Neuronal stem cell (in vitro differentiated cells): ENCODE results near the gene GNG3.

Experiments
- DNase-seq: peaks from one replicate; pipeline ENCODE4 v3.0.0-alpha.2; 2013; ENCODE audit warnings: low spot score
- H2AFZ ChIP-seq: one replicate; pipeline ENCODE4 v1.6.1; 2013; ENCODE audit warnings: mild to moderate bottlenecking, low read length, inconsistent platforms
- H2AK5ac ChIP-seq: 2 replicates; pipeline ENCODE4 v1.6.1; 2013; ENCODE audit warnings: low read depth, mild to moderate bottlenecking, inconsistent platforms, low read length, moderate library complexity, mixed read lengths
- H2BK120ac ChIP-seq: 2 replicates; pipeline ENCODE4 v1.6.1; 2013; ENCODE audit warnings: low read depth, mild to moderate bottlenecking, inconsistent platforms, low read length, moderate library complexity, mixed read lengths
- H2BK12ac ChIP-seq: one replicate; pipeline ENCODE4 v1.6.1; 2013; ENCODE audit warnings: low read length, inconsistent platforms
- H2BK15ac ChIP-seq: 2 replicates; pipeline ENCODE4 v1.6.1; 2013; ENCODE audit warnings: mild to moderate bottlenecking, low read length, inconsistent platforms, mixed read lengths
- H2BK5ac ChIP-seq: one replicate; pipeline ENCODE4 v1.6.1; 2013; ENCODE audit warnings: inconsistent platforms, mild to moderate bottlenecking, low read length, moderate library complexity
- H3K14ac ChIP-seq: one replicate; pipeline ENCODE4 v1.6.1; 2013; ENCODE audit warnings: low read length, inconsistent platforms
- H3K18ac ChIP-seq: 2 replicates; pipeline ENCODE4 v1.6.1; 2013; ENCODE audit warnings: low read length, inconsistent platforms
- H3K23ac ChIP-seq: 2 replicates; pipeline ENCODE4 v1.6.1; 2013; ENCODE audit warnings: low read depth, mild to moderate bottlenecking, mixed read lengths, low read length, inconsistent platforms; ENCODE audit not compliant: poor library complexity
- H3K27ac ChIP-seq: replicated peaks from 3 replicates; pipeline ENCODE4 v1.5.1; 2013; ENCODE audit warnings: low read length, inconsistent platforms
- H3K27me3 ChIP-seq, 3 experiments: 2 replicates each; pipeline ENCODE4 v1.6.1; 2013; ENCODE audit warnings: low read length in 3 of 3, mild to moderate bottlenecking in 2 of 3, inconsistent platforms in 1 of 3, low read depth in 1 of 3, mixed read lengths in 1 of 3, moderate library complexity in 1 of 3; ENCODE audit not compliant: control insufficient read depth in 3 of 3, insufficient read depth in 3 of 3
- H3K36me3 ChIP-seq, 2 donors: replicated peaks in 1 of 2; 2 replicates each; pipeline ENCODE4 v1.6.1; 2013; ENCODE audit warnings: low read length in 2 of 2; ENCODE audit not compliant: control insufficient read depth in 2 of 2, insufficient read depth in 2 of 2
- H3K4ac ChIP-seq: 2 replicates; pipeline ENCODE4 v1.6.1; 2013; ENCODE audit warnings: inconsistent platforms, mild to moderate bottlenecking, low read length, moderate library complexity
- H3K4me1 ChIP-seq, 2 donors: 1 replicate in 1 of 2; 2 replicates in 1 of 2; pipeline ENCODE4 v1.6.1; 2013; ENCODE audit warnings: low read length in 2 of 2, low read depth in 1 of 2; ENCODE audit not compliant: control insufficient read depth in 2 of 2, insufficient read depth in 1 of 2
- H3K4me2 ChIP-seq: one replicate; pipeline ENCODE4 v1.6.1; 2013; ENCODE audit warnings: mild to moderate bottlenecking, low read length, inconsistent platforms; ENCODE audit not compliant: insufficient read depth, poor library complexity, severe bottlenecking
- H3K4me3 ChIP-seq, 2 donors: 2 replicates each; pipeline ENCODE4 v1.5.1; 2013; ENCODE audit warnings: low read length in 2 of 2, mild to moderate bottlenecking in 2 of 2, inconsistent platforms in 1 of 2, moderate library complexity in 1 of 2
- H3K79me1 ChIP-seq: one replicate; pipeline ENCODE4 v1.6.1; 2013; ENCODE audit warnings: low read depth, mild to moderate bottlenecking, inconsistent platforms, low read length, moderate library complexity
- H3K9ac ChIP-seq: one replicate; pipeline ENCODE4 v1.6.1; 2013; ENCODE audit warnings: mild to moderate bottlenecking, low read depth, low read length, inconsistent platforms; ENCODE audit not compliant: poor library complexity
- H3K9me3 ChIP-seq, 2 donors: replicated peaks in 1 of 2; 2 replicates each; pipeline versions ENCODE3 to v1.6.1; 2013; ENCODE audit warnings: low read length in 2 of 2, mild to moderate bottlenecking in 2 of 2, inconsistent platforms in 1 of 2, low read depth in 1 of 2, mixed read lengths in 1 of 2, moderate library complexity in 1 of 2; ENCODE audit not compliant: control insufficient read depth in 2 of 2, insufficient read depth in 1 of 2
- H4K8ac ChIP-seq: one replicate; pipeline ENCODE4 v1.6.1; 2013; ENCODE audit warnings: low read depth, mild to moderate bottlenecking, inconsistent platforms, low read length, moderate library complexity
- H4K91ac ChIP-seq: one replicate; pipeline ENCODE4 v1.6.1; 2013; ENCODE audit warnings: low read length, low read depth, mild to moderate bottlenecking, inconsistent platforms; ENCODE audit not compliant: poor library complexity
- WGBS, 2 donors: extraction: QIAGEN DNeasy Blood & Tissue Kit; methylation state at CpG; one replicate each; pipeline ENCODE4 v1.1.7; 2013; ENCODE audit warnings: missing lambda C conversion rate in 2 of 2, mixed read lengths in 1 of 2; ENCODE audit not compliant: insufficient read length in 2 of 2, insufficient replicate concordance in 1 of 2; ENCODE audit errors: extremely low coverage in 2 of 2; 5-methylcytosine and 5-hydroxymethylcytosine counted together

GNG3 gene

DNA sequence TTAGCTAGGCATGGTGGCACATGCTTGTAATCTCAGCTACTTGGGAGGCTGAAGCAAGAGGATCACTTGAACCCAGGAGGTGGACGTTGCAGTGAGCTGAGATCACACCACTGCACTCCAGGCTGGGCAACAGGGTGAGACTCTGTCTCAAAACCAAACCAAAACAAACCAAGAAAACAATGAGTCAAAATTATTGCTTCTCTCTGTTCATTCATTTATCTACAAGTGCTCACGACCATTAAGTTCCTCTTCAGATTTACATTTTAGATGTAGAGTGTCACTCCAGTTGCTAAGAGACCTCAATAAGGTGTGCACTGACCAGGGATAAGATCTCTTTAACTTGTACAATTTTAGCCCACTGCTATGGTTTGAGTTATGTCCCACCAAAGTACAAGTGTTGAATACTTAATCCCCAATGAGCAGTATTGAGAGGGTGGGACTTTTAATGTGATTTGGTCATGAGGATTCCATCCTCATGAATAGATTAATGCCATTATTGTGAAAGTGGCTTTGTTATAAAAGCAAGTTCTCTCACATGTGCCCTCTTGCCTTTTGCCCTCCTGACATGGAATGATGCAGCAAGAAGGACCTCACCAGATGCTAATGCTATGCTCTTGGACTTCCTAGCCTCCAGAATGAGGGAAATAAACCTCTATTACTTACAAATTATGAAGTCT is 12.0 kb downstream of the GNG3 start:
- Histone ChIP-seq H3K27ac (no peak overlapping the region), H3K79me1 (no peaks in the 10 kb centered on the region), H3K4me1 (peaks cover 0 to 4% of the 10 kb centered on the region in 2 donors), H3K9ac (no peak overlapping the region), H3K9me3 (no peaks in the 10 kb centered on the region), H2AFZ (no peak overlapping the region), H2AK5ac (no peak overlapping the region), H3K14ac (no peak overlapping the region), H2BK15ac (no peak overlapping the region), H2BK12ac (no peak overlapping the region), H3K23ac (no peak overlapping the region), H4K8ac (no peak overlapping the region), H3K4me3 (no peak overlapping the region), H3K18ac (no peak overlapping the region), H3K36me3 (peaks cover 64 to 99% of the 10 kb centered on the region in 2 donors), H4K91ac (no peak overlapping the region), H3K4me2 (no peak overlapping the region), H3K4ac (no peak overlapping the region), H2BK5ac (no peak overlapping the region), H3K27me3 (no peaks in the 10 kb centered on the region), H2BK120ac (no peak overlapping the region)
- no CpG with 5 or more reads among the region's 2 CpGs for WGBS, 2 donors
- DNase-seq = no peak

DNA sequence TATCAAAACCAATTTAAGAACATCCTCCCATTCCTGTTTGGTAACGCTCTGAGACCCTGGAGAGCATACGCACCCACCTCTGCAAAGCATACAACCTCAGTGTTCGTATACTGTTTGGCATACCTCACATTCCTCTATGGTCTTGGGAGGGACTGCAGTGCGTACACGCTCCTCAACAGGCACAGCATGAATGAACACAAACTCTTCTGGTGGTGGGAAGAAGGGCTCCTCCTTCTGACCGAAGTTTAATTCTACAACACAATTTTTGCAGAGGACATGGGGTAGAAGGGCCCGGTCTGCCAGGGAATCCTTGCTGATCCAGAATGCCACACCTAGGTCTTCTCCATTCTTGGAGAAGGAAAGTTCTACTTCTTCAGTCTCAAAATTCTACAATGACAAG is 14.5 kb downstream of the GNG3 start:
- no peak overlapping the region for H2BK120ac ChIP-seq
- no peak overlapping the region for H2AK5ac ChIP-seq
- H2BK15ac ChIP-seq = no peak overlapping the region
- H3K36me3 ChIP-seq = peaks cover 45 to 93% of the 10 kb centered on the region in 2 donors
- no peak overlapping the region for H2AFZ ChIP-seq
- no peak overlapping the region for H4K91ac ChIP-seq
- no peak overlapping the region for H3K23ac ChIP-seq
- no peaks in the 10 kb centered on the region for H3K9me3 ChIP-seq
- H3K27ac ChIP-seq = no peak overlapping the region
- no peak overlapping the region for H2BK5ac ChIP-seq
- no peak overlapping the region for H3K14ac ChIP-seq
- H3K4me2 ChIP-seq = no peak overlapping the region
- no peaks in the 10 kb centered on the region for H3K79me1 ChIP-seq
- peaks cover 0 to 13% of the 10 kb centered on the region in 2 donors for H3K4me1 ChIP-seq
- H4K8ac ChIP-seq = no peak overlapping the region
- WGBS, 2 donors = no CpG with 5 or more reads among the region's 7 CpGs
- H3K27me3 ChIP-seq = no peaks in the 10 kb centered on the region
- H3K4me3 ChIP-seq = no peak overlapping the region
- H3K4ac ChIP-seq = no peak overlapping the region
- no peak for DNase-seq
- H3K18ac ChIP-seq = no peak overlapping the region
- H2BK12ac ChIP-seq = no peak overlapping the region
- no peak overlapping the region for H3K9ac ChIP-seq

DNA sequence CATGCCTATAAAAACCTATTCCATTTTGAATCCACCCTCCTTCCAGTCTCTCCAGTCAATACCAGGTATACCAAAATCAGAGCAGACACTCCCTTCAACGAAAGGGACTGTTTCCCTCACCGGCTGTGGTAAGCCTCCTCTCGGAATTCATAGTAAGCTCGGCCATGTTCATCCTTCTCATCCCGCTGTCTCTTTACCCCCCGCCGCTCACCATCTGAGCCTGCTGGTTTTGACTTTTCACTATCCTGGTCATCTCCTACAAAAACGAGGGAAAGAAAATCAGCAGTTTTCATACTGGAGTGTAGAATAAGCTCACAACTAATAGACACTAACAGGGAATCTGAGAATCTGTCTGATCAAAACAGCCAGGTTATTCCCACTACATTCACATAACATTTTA is 16.7 kb downstream of the GNG3 start:
- Histone ChIP-seq H3K27me3 (no peaks in the 10 kb centered on the region), H3K18ac (no peak overlapping the region), H4K8ac (no peak overlapping the region), H3K79me1 (no peaks in the 10 kb centered on the region), H2BK12ac (no peak overlapping the region), H3K14ac (no peak overlapping the region), H2AFZ (no peak overlapping the region), H2BK15ac (no peak overlapping the region), H3K4me2 (no peak overlapping the region), H3K9ac (no peak overlapping the region), H3K9me3 (no peaks in the 10 kb centered on the region), H2AK5ac (no peak overlapping the region), H3K4me3 (no peak overlapping the region), H3K36me3 (peaks cover 36 to 72% of the 10 kb centered on the region in 2 donors), H3K4ac (no peak overlapping the region), H3K23ac (no peak overlapping the region), H3K4me1 (peaks cover 0 to 13% of the 10 kb centered on the region in 2 donors), H2BK120ac (no peak overlapping the region), H3K27ac (no peak overlapping the region), H4K91ac (no peak overlapping the region), H2BK5ac (no peak overlapping the region)
- DNase-seq = no peak
- no CpG with 5 or more reads among the region's 8 CpGs for WGBS, 2 donors

DNA sequence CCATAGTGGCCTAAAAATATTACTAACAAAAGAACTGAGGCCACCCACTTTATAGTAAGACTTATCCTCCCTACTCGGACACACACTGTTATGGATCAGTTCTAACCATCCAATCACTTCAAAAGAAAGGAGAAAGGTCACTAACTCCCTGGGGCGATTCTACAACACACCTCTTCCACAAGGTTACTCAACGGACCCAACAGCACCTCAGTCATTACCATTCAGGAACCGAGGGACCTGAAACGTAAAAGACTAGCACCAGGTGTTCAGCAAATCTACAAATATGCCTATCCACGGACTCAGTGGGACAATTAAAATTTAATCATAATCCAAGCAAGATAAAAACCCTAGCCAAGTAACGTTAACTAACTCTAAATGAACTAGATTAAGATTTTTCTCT is 18.2 kb downstream of the GNG3 start:
- no peak overlapping the region for H2BK15ac ChIP-seq
- no peak overlapping the region for H2BK5ac ChIP-seq
- H3K4me3 ChIP-seq = peak overlapping the region; percentile 92 to 96
- H2AFZ ChIP-seq = no peak overlapping the region
- no peak overlapping the region for H3K4ac ChIP-seq
- H4K91ac ChIP-seq = no peak overlapping the region
- H3K27ac ChIP-seq = no peak overlapping the region
- no peaks in the 10 kb centered on the region for H3K79me1 ChIP-seq
- no peak overlapping the region for H4K8ac ChIP-seq
- H2BK12ac ChIP-seq = no peak overlapping the region
- H3K23ac ChIP-seq = no peak overlapping the region
- DNase-seq = no peak
- H3K4me1 ChIP-seq = peaks cover 0 to 18% of the 10 kb centered on the region in 2 donors
- peak overlapping the region; percentile 99 for H3K4me2 ChIP-seq
- H3K18ac ChIP-seq = no peak overlapping the region
- no peak overlapping the region for H2BK120ac ChIP-seq
- no peak overlapping the region for H3K9ac ChIP-seq
- no peak overlapping the region for H2AK5ac ChIP-seq
- H3K27me3 ChIP-seq = no peaks in the 10 kb centered on the region
- WGBS, 2 donors = no CpG with 5 or more reads among the region's 7 CpGs
- no peaks in the 10 kb centered on the region for H3K9me3 ChIP-seq
- peaks cover 24 to 63% of the 10 kb centered on the region in 2 donors for H3K36me3 ChIP-seq
- H3K14ac ChIP-seq = no peak overlapping the region
